ENCODE data around the gene TRPM5.

TRPM5 gene

DNA sequence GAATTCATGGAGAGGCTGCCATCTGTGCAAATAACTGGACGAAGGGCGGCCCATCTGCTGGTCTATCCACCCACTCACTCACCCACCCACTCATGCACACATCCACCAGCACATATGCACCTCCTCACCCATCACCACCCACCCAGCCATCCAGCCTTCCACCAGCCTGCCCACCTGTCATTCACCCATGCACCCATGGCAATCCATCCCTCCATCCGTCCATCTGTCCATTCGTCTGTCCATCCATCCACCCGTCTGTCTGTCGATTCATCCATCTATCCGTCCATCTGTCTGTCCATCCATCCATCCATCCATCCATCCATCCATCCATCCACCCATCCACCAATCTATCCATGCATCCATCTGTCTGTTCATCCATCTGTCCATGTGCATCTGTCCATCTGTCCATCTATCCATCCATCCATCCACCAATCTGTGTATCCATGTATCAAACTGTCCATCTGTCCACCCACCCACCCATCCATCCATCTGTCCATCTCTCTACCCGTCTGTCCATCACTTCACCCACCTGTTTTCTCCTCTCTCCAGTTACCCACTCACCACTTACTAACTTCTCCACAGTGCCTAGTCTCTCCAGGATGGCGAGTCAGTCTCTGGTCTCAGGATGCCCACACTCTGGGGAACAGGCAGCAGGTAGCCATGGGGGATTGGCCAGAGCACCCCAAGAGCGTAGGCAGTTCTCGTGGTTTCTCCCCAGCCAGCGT, 8.9 kb downstream of the TRPM5 start:
- no peak for DNase-seq

DNA sequence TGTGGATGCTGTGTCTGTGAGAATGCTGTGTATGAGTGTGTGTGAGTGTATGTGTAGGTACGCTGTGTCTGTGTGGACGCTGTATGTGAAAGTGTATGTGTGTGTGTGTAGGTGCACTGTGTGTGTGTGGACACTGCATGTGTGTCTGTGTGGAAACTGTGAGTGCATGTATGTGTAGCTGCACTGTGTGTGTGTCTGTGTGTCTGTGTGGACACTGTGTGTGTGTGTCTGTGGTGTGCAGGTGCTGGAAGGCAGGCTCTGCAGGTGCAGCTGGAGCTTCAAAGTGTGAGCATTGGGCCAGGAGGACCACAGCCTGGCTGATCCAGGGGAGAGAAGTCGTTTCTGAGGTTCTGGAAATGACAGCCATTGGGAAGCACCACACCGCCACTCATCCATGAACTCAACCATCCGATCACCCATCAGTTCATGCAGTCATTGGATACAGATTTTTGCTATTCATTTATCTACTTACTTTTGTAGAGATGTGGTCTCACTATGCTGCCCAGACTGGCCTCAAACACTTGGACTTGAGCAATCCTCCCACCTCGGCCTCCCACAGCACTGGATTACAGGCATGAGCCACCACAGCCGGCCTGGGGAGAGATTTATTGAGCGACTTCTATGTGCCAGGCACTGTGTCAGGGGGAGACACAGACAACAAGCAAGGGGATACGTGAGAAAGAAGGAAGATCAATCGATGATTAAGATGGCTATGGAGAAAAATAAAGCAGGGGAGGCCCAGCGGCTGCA, 9.6 kb downstream of the TRPM5 start:
- DNase-seq, result no peak

- DNase-seq, result no peak
These were observed 10.3 kb downstream of the TRPM5 start for GRCh38 chr11:2434008-2434407.

DNA sequence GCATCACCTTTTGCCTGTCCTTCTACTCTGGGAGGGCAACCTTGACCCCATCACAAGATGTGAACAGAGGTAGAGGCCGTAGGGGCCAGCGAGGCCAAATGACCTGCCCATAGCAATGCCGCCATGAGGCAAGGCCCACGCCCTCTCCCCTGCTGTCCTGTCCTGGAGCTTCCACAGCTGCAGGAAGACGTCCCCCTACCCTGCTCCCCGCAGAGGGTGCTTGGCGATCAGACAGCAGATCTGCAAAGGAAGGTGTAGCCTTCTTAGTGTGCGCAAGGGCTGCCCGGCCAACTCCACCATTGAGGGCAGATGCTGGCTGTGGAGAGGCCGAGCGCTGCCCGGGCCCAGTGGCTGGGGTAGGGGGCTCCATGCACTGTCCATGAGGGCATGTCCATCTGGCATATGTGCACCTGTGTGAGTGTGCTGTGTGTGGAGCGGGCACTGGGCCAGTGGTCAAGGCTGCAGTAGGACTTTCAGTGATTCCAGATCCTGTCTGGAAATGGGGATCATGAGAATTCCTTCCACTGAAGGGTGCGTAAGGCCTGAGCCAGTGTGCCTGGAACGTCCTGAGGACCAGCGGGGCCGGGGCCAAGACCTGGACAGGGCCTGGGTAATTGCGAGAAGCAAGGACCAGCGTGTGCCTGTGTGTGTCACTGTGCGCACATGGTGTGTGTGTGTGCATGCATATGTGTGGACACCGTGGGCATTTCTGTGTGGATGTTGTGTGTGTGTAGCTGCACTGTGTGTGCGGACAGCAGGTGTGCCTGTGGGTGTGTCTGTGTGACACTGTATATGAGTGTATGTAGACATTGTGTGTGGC, 11.0 kb downstream of the TRPM5 start:
- no peak for DNase-seq

DNA sequence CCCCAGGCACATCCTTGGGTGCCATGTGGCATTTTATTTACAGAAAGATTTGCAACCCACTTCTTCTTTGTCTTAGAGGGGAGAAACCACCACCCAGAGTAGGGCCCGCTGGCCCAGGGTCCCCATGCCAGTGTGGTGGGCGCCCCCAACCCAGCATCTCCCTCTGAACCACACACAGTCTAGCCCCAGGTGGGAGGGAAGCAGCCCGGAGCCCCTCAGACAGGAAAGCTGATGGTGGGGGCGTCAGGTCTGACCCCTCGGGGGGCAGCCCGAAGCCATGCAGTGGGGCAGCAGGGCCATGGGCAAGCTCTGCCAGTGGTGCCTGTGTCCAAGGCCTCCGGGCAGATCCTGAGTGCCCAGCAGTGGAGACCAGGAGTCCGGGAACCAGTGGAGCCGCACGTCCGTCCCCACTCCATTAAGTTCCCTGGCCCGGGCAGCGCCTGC, 11.7 kb downstream of the TRPM5 start:
- no peak for DNase-seq

- DNase-seq, result no peak
These were observed 12.1 kb downstream of the TRPM5 start for GRCh38 chr11:2432171-2432621.

DNA sequence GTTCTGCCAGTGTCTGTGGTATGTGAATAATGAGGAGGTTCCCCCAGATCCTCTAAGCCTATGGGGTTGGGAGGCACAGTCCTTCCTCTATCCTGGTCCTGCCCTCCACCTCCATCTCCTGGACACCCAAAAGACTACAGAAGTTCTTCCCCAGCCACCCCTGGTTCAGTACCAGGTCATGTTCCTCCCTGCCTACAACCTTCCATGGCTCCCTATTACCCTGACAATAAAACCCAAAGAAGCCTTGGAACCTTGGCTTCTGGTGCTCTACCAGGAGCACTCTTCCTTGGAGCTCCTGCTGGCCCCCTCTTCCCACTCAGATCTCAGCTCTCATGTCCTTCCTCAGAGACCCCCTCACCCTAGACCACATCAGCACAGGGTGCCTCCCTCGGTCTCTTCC, 12.9 kb downstream of the TRPM5 start:
- no peak for DNase-seq

DNA sequence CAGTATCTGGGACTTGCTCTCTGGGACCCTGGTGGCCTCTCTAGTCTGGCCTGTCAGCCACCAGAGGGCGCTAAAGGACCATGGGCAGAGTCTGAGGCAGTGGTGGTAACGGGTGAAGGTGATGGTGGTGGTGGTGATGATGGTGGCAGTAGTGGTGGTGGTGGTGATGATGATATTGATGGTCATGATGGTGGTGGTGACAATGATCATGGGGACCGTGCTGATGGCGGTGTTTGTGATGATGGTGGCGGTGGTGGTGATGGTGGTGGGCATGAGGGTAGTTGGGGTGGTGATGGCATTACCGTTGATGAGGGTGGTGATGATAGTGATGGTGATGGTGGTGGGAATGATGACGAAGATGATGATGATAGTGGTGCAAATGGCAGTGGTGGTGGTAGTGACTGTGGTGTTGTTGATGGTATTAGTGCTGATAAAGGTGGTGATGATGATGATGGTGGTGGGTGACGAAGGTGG, 16.0 kb downstream of the TRPM5 start:
- no peak for DNase-seq

DNA sequence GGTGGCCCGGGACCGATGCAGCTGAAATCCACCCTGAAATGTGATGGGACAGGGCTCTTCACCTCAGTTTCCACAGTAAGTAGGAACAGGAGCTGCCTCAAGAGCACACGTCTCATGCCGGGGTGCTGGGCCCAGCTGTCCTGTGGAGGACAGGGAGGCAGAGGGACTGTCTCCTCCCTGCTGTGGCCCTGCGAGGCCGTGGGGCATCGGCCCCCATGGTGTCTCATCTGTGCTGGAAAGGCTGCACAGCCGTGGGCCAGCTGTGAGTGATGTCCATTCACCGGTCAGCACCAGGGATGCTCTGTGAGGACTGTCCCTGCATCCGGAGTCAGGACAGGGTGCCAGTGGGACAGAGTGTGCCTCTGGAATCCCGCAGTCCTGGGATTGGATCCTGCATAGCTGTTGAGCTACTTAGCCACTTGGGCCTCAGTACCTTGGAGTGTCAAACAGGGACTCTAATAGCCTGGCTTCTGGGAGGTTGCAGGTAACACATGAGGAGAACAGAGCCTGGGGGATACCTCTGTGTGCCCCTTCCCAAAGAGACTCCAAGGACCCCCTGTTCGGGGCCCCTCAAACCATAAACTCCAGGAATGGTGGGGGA, 16.5 kb downstream of the TRPM5 start:
- no peak for DNase-seq

DNA sequence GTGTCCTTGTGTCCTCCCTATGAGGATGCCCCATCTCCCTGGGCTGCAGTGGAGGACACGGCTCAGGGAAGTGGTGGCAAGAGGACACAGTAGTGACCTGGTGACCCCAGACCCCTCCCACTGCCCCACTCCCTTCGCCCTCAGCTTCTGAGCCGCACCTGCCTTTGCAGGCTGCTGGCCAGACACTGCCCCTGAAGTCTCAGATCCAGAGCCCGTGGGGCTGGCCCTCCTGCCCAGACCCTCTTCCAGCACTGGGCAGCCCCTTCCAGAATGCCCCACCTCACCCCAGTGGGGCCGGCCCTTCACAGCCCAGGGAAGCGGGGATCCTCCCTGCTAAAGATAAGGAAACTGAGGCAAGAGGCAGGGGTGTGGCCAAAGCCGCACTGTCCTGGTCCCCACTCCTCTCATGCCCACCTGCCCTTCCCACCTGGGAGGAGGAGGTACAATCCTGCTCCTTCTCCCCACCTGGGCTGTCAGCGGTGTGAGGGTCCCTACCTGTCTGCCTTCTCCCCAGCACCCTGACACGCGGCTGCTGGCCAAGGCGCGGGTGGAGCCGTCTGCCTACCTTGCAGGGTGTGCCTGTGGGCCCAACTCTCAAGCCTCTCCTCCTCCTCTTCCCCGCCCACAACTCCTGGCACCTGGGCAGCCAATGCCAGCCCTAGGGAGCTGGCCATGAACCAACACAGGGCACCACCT, 17.3 kb downstream of the TRPM5 start:
- no peak for DNase-seq

- no peak for DNase-seq
These were observed 18.1 kb downstream of the TRPM5 start for GRCh38 chr11:2426221-2426620.

DNA sequence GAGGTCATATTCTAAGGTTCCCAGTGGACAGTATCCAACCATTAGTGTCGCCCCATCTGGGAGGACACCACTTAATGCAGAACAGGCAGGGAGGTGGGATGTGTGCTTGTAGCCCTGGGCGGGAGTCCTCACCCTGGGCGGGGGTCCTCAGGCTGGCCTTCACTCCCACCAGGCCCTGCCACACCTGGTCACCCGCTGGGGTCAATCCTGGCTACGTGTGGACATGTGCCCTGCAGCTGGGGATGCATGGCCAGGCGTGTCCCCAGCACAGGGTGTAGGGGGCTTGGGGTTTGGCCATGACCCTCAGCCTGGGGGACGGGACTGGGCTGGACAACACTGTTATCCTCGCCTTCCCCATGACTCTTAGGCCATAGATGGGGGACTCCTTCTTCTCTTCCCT, 18.8 kb downstream of the TRPM5 start:
- DNase-seq, result no peak

- DNase-seq, result no peak
These were observed 19.4 kb downstream of the TRPM5 start for GRCh38 chr11:2424811-2425495.

DNA sequence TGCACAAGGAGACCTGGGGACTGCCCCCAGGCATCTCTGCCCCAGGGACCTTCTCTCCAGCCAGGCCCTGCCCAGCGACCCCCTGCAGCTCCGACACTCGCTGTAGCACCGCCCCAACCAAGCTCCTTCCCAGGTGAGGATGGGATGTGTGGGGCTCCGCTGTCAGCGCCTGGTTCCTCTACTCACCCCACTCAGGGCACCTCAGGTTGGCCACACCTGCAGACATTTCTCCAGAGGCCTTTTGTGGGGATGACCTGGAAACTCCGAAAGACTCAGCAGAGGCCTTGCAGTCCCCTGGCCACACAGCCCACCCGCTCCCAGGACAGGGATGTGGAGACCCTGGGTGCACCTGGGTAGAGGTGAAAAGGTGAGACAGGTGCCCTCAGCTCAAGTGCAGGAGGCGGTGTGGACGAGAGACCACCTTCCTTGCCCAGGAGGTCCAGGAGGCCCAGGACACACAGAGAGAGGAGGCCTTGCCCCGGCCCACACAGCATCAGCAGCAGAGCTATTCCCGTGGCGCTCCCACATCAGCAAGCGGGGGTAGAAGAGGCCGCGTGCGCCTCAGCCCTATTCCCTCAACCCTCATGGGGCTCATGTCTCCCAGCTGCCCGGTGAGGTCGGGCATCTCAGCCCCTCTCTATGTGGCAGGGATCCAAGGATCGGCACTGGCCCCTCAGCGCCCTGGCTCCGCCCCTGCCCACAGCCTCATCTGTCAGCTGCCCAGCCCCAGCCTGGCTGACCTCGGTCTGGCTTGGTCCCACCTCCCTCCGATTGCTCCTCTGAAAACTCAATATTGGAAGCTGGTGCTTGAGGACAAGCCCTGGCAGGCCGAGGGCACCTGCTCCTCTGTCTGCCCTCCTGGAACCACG, 20.9 kb downstream of the TRPM5 start:
- no peak for DNase-seq

DNA sequence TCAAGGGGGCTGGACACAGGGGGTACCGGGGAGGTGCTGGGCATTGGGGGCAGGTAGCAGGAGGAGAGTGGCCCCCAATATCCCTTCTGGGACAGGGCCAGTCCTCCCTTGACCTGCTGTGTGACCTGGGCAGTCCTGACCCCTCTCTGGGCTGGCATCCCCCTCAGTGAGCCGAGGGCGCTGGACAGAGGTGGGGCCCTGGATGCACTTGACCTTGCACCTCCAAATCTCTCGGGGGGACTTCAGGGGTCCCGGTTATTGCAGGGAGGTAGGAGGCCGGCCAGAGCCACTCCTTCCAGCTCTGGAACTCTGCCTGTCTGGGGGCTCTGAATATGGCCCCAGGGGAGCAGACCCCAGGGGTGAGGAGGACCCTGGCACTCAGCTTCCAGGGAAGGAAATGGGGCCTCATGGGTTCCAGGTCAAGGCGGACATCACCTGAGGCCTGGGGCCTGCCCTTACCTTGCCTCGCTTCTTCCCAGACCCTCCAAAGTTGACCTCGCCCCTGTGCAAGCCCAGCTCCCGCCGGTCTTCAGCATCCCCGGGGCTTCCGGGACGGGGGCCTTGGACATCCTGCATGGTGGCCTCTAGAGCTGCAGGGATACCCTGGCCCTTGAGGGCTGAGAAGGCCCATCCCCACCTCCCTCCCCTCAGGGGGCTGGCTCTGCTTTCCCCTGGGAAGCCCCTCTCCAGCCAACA, 21.7 kb downstream of the TRPM5 start:
- DNase-seq, result no peak

DNA sequence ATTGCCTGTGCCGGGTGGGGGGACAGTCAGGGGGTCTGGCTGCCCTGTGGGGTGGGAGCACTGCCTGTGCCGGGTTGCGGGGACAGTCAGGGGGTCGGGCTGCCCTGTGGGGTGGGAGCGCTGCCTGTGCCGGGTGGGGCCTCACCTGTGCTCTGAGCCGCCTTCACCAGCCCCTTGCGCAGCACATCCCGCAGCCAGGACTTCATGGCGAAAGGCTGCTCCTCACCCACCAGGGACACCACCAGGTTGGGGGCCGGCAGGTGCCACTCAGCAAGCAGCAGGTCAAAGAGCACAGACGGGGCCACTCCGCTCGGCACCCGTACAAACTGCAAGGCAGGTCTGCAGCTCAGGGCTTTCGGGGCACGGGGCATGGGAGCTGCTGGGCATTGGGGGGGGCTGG, 22.3 kb downstream of the TRPM5 start:
- DNase-seq, result no peak

DNA sequence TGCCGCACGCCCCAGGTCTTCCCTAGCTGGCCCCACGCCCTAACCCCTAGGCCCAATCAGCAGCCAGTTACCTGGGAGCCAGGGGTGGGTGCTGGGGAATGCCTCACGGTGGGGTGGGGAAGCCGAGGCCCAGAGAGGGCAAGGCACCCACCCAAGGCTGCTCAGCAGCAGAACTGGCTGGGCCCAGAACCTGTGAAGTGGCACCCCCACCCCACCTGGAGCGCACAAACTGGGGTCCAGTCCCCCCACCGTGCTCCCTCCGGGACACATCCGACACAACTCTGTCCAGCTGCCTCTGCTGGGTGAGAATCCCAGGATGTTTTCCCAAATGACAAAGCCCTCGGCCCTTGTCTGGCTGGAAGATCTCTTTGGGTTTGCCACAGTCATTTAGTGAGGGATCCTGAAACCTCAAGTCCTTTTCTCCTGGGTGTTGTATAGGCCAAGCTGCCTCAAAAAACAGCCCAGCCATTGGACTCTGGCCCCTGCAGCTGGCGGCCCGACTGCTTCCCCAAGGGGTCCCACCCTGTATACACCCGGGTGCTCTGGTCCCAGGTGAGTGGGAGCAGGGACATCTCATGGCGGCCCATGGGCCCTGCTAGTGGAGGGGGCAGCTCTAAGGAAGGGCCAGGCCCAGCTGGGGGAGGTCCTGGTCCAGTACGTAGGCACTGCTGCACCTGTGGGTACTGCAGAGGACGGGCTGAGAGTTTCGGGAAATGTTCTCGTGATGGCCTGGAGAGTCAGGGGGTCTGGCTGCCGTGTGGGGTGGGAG, 22.9 kb downstream of the TRPM5 start:
- no peak for DNase-seq

DNA sequence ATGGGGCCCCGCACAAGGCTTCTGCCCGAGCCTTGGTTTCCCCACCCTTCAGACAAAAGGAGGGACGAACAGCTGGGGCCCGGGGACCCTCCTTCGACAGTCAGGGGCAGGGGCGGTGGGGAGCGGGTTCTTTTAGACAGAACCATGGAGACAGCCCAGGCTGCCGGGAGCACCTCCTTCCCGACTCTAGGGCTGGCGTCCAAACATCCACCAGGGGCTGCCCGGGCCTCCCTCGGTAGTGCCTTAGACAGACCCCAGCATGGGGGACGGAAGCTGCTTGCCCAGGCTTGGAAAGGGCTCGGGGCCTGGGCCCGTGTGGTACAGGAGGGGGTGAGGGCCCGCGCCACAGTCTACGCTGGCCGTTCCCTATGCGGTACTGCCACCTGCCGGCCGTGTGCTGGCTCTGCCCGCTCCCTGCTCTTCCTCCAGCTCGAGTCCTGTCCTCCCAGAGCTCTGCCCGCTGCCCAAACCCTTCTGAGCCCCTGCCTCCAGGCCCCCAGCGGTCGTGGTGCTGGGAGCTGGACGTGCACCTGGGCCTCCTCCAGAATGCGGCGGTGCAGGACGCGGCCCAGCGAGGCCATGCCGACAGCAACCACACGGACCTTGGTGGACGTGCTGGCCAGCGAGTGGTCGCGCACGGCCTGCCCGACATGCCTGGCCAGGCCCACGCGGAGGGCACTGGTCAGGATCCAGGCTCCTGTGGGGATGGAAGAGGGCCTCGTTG, 23.6 kb downstream of the TRPM5 start:
- no peak for DNase-seq
